Upper lobe of left lung (tissue), 4 donors: Measurements from ENCODE around the gene WNK1.

Experiments used
- CTCF ChIP-seq, 6 experiments: fragments of 450-650 bp in 4 of 6; fragments of 200-600 bp in 2 of 6; sonication (generic) in 2 of 6; IDR thresholded peaks; one replicate each; pipeline ENCODE4 v1.5.1; 2016 to 2019; ENCODE audit warnings: antibody characterized with exemption in 6 of 6
- EP300 ChIP-seq, 4 donors: sonication (generic); formaldehyde crosslinking; IDR thresholded peaks; one replicate each; pipeline ENCODE4 v1.5.1; 2017; ENCODE audit warnings: antibody characterized with exemption in 4 of 4, control low read depth in 2 of 4
- POLR2A ChIP-seq, 4 donors: fragments of 450-650 bp; IDR thresholded peaks; one replicate each; pipeline ENCODE4 v1.5.1; 2016 to 2017; ENCODE audit warnings: antibody characterized with exemption in 4 of 4, mild to moderate bottlenecking in 2 of 4
- POLR2AphosphoS5 ChIP-seq, 2 donors: sonication (generic); formaldehyde crosslinking; IDR thresholded peaks; one replicate each; pipeline ENCODE4 v1.5.1; 2017; ENCODE audit warnings: antibody characterized with exemption in 2 of 2

GRCh38 chr12:862303-862911 is 110.0 kb downstream of the WNK1 start:
- TF ChIP-seq POLR2AphosphoS5 (IDR thresholded peaks at IDR 0.05) (no peak), CTCF (IDR thresholded peaks at IDR 0.05) (no peak), POLR2A (IDR thresholded peaks at IDR 0.05) (no peak), EP300 (IDR thresholded peaks at IDR 0.05) (no peak)
